Upper lobe of right lung (tissue), 1 donor: ENCODE measurements around the gene SMG7. TPM values are rescaled to one million over a fixed set of nuclear protein-coding genes. Genes with fewer than 3 reads are reported as not detected.

ENCODE experiments used
- ATAC-seq: fragments of 200-7000 bp; cut with Tn5 transposase; one replicate; pipeline ENCODE4 v1.9.1; 2020; ENCODE audit warnings: mild to moderate bottlenecking, moderate library complexity
- DNase-seq: peaks from one replicate; pipeline ENCODE4 v3.0.0-alpha.2; 2020
- H3K27ac ChIP-seq: fragments of 200-600 bp; one replicate; pipeline ENCODE4 v1.8.0; 2022
- H3K27me3 ChIP-seq: fragments of 200-600 bp; one replicate; pipeline ENCODE4 v1.8.0; 2022; ENCODE audit warnings: mild to moderate bottlenecking
- H3K36me3 ChIP-seq: fragments of 200-600 bp; one replicate; pipeline ENCODE4 v1.8.0; 2022
- H3K4me1 ChIP-seq: fragments of 200-600 bp; one replicate; pipeline ENCODE4 v1.8.0; 2022
- H3K4me3 ChIP-seq: fragments of 200-600 bp; one replicate; pipeline ENCODE4 v1.8.0; 2022; ENCODE audit warnings: mild to moderate bottlenecking
- H3K9me3 ChIP-seq: fragments of 200-600 bp; one replicate; pipeline ENCODE4 v1.8.0; 2022
- CTCF ChIP-seq: fragments of 200-600 bp; IDR thresholded peaks from one replicate; pipeline ENCODE4 v1.8.0; 2022; ENCODE audit warnings: antibody characterized with exemption
- intact Hi-C: fragments of 100-400 bp; cut with DNase I; formaldehyde crosslinking; loops from one replicate; pipeline ENCODE4 v1.11.0; 2022
- total RNA-seq: library from RNA; stranded (reverse); fragmentation: NEBNext Ultra II Directional; extraction: Animal tissue kit (Norgen Biotek cat#: 25700); gene quantifications from one replicate; pipeline ENCODE4 v1.2.1, GENCODE V29; 2021
- donor health status: DM: no; HTN: yes; CAD: no; lungs with severe emphysema.

The SMG7 gene
- total RNA-seq, 1 donor from 2014 or later: 65.9 TPM

GRCh38 chr1:183477986-183478781 lies 5.9 kb downstream of the SMG7 start:
- H3K9me3 ChIP-seq: no peaks in the 10 kb centered on the region
- peaks cover 49% of the 10 kb centered on the region for H3K4me1 ChIP-seq
- TF ChIP-seq CTCF: no peak
- no peaks in the 10 kb centered on the region for H3K27me3 ChIP-seq
- H3K4me3 ChIP-seq: no peak overlapping the region
- intact Hi-C loops: no loop called here
- H3K36me3 ChIP-seq: no peaks in the 10 kb centered on the region
- ATAC-seq (no peak), DNase-seq (no peak)
- no peak overlapping the region for H3K27ac ChIP-seq

- Histone ChIP-seq H3K4me1 (peaks cover 34% of the 10 kb centered on the region), H3K9me3 (no peaks in the 10 kb centered on the region), H3K36me3 (no peaks in the 10 kb centered on the region), H3K4me3 (no peak overlapping the region), H3K27me3 (no peaks in the 10 kb centered on the region), H3K27ac (no peak overlapping the region)
- ATAC-seq: no peak
- no peak for DNase-seq
- intact Hi-C loops: no loop called here
- TF ChIP-seq CTCF: no peak
Observed at GRCh38 chr1:183480971-183481441, 8.7 kb downstream of the SMG7 start.

GRCh38 chr1:183483224-183483623 lies 10.9 kb downstream of the SMG7 start:
- ATAC-seq (no peak), DNase-seq (no peak)
- Histone ChIP-seq H3K27ac (no peak overlapping the region), H3K27me3 (no peaks in the 10 kb centered on the region), H3K9me3 (no peaks in the 10 kb centered on the region), H3K4me3 (no peak overlapping the region), H3K4me1 (peaks cover 31% of the 10 kb centered on the region), H3K36me3 (no peaks in the 10 kb centered on the region)
- no peak for TF ChIP-seq CTCF
- intact Hi-C loops: no loop called here

- intact Hi-C loops: no loop called here
- Histone ChIP-seq H3K27ac (no peak overlapping the region), H3K27me3 (no peaks in the 10 kb centered on the region), H3K36me3 (no peaks in the 10 kb centered on the region), H3K4me1 (peaks cover 22% of the 10 kb centered on the region), H3K4me3 (no peak overlapping the region), H3K9me3 (no peaks in the 10 kb centered on the region)
- TF ChIP-seq CTCF: no peak
- DNase-seq (no peak), ATAC-seq (no peak)
Observed at GRCh38 chr1:183484254-183484653, 12.0 kb downstream of the SMG7 start.

GRCh38 chr1:183484851-183485250 lies 12.6 kb downstream of the SMG7 start:
- H3K36me3 ChIP-seq: no peaks in the 10 kb centered on the region
- no peaks in the 10 kb centered on the region for H3K9me3 ChIP-seq
- H3K27ac ChIP-seq: no peak overlapping the region
- H3K4me3 ChIP-seq: no peak overlapping the region
- no peaks in the 10 kb centered on the region for H3K27me3 ChIP-seq
- DNase-seq (no peak), ATAC-seq (no peak)
- intact Hi-C loops: no loop called here
- no peak for TF ChIP-seq CTCF
- peaks cover 17% of the 10 kb centered on the region for H3K4me1 ChIP-seq
